K562 (cell line): ENCODE data around the gene NR3C2. TPM values are rescaled to one million over a fixed set of nuclear protein-coding genes. Genes with fewer than 3 reads are reported as not detected.

ENCODE experiments used
- ATAC-seq: fragments of 200-7000 bp; cut with Tn5 transposase; 3 replicates; pipeline ENCODE4 v1.9.1; 2020; ENCODE audit warnings: moderate library complexity
- BruUV-seq: library from RNA; stranded (reverse); fragments of 400-500 nt; replicated peaks from 2 replicates; lab custom pipeline; 2021; lab: Mats Ljungman, UMichigan
- CTCF ChIA-PET: fragments of 300-600 bp; formaldehyde crosslinking; extraction: SDS; loops from one replicate; lab custom pipeline; 2021; ENCODE audit warnings: low intra/inter-chr PET ratio; lab: Yijun Ruan, JAX
- POLR2A ChIA-PET: fragments of 300-600, 350-650 bp; sonication (Branson Sonifier 250); formaldehyde crosslinking; extraction: SDS; loops from one replicate; lab custom pipeline; 2021; ENCODE audit warnings: antibody characterized with exemption, inconsistent platforms; lab: Yijun Ruan, JAX
- DNase-seq, 4 experiments: peaks; one replicate each; pipeline versions ENCODE4 v3.0.0 to v3.0.0-alpha.2; 2011 to 2018; ENCODE audit warnings: low spot score in 3 of 4, mixed read lengths in 3 of 4; ENCODE audit errors: extremely low read depth in 1 of 4
- FAIRE-seq: peaks from 2 replicates; lab custom pipeline; 2011; peaks lifted over from hg19 to GRCh38; lab: Jason Lieb, UNC
- H2AFZ ChIP-seq: 2 replicates; pipeline ENCODE4 v1.6.0; 2011; ENCODE audit warnings: low read depth, low read length, control low read depth, inconsistent platforms
- H3K27ac ChIP-seq: fragments of 200-600 bp; 3 replicates; pipeline ENCODE4 v1.8.0; 2011; ENCODE audit warnings: low read depth, mild to moderate bottlenecking, control low read depth, inconsistent platforms, low read length, moderate library complexity, mixed read lengths; ENCODE audit errors: extremely low read depth
- H3K27me3 ChIP-seq, 2 experiments: fragments of 300-600 bp in 1 of 2; 2 replicates in 1 of 2; 3 replicates in 1 of 2; pipeline versions ENCODE4 v1.6.0 to v1.8.0; 2011; ENCODE audit warnings: inconsistent platforms in 2 of 2, low read length in 2 of 2, mild to moderate bottlenecking in 1 of 2, mixed read lengths in 1 of 2, moderate library complexity in 1 of 2; ENCODE audit not compliant: control insufficient read depth in 2 of 2, insufficient read depth in 2 of 2
- H3K36me3 ChIP-seq: fragments of 300-600 bp; 3 replicates; pipeline ENCODE4 v1.8.0; 2011; ENCODE audit warnings: mild to moderate bottlenecking, low read length, inconsistent platforms; ENCODE audit not compliant: control insufficient read depth, insufficient read depth
- H3K4me1 ChIP-seq, 2 experiments: fragments of 200-600 bp in 1 of 2; replicated peaks in 1 of 2; 2 replicates in 1 of 2; 3 replicates in 1 of 2; pipeline versions ENCODE4 v1.5.1 to v1.8.0; 2011; ENCODE audit warnings: inconsistent platforms in 2 of 2, low read length in 2 of 2, mild to moderate bottlenecking in 1 of 2, mixed read lengths in 1 of 2, moderate library complexity in 1 of 2; ENCODE audit not compliant: control insufficient read depth in 2 of 2, insufficient read depth in 2 of 2
- H3K4me2 ChIP-seq: 2 replicates; pipeline ENCODE4 v1.6.1; 2011; ENCODE audit warnings: low read length, control low read depth, inconsistent platforms, mixed read lengths; ENCODE audit not compliant: insufficient read depth
- H3K4me3 ChIP-seq: fragments of 200-600 bp; sonication (generic), shearing (Covaris generic); 2 replicates; pipeline ENCODE4 v1.5.1; 2016; ENCODE audit warnings: control low read depth, inconsistent platforms
- H3K79me2 ChIP-seq: fragments of 200-600 bp; 3 replicates; pipeline ENCODE4 v1.8.0; 2011; ENCODE audit warnings: low read length, inconsistent platforms; ENCODE audit not compliant: control insufficient read depth, insufficient read depth
- H3K9ac ChIP-seq, 2 experiments: 2 replicates each; pipeline versions ENCODE4 v1.6.0 to v1.6.1; 2011; ENCODE audit warnings: low read depth in 2 of 2, low read length in 2 of 2, control low read depth in 1 of 2, inconsistent platforms in 1 of 2, mild to moderate bottlenecking in 1 of 2, mixed read lengths in 1 of 2; ENCODE audit not compliant: insufficient read depth in 1 of 2
- H3K9me1 ChIP-seq: one replicate; pipeline ENCODE4 v1.6.0; 2011; ENCODE audit warnings: inconsistent platforms, mild to moderate bottlenecking, low read length, moderate library complexity; ENCODE audit not compliant: control insufficient read depth, insufficient read depth
- H3K9me3 ChIP-seq: replicated peaks from 2 replicates; pipeline ENCODE4 v1.5.1; 2011; ENCODE audit warnings: low read depth, low read length, inconsistent platforms; ENCODE audit not compliant: control insufficient read depth, insufficient read depth
- H4K20me1 ChIP-seq: replicated peaks from 2 replicates; pipeline ENCODE4 v1.6.1; 2011; ENCODE audit warnings: low read length, inconsistent platforms, mixed read lengths; ENCODE audit not compliant: control insufficient read depth, insufficient read depth
- C11orf30 ChIP-seq: fragments of 450-650 bp; IDR thresholded peaks from 2 replicates; pipeline ENCODE4 v1.6.1; 2016; ENCODE audit warnings: low read depth, mild to moderate bottlenecking
- EGR1 ChIP-seq: fragments of 450-650 bp; conservative IDR thresholded peaks from 2 replicates; pipeline ENCODE4 v1.6.1; 2017; ENCODE audit warnings: mild to moderate bottlenecking
- KLF10 ChIP-seq: fragments of 250-450 bp; sonication (Bioruptor Pico); IDR thresholded peaks from 2 replicates; pipeline ENCODE4 v1.6.1; 2021; ENCODE audit warnings: matching md5 sums
- MAFF ChIP-seq: IDR thresholded peaks from 2 replicates; pipeline ENCODE4 v1.6.1; 2012; ENCODE audit warnings: low read length, improper control_type of control experiment
- MAFG ChIP-seq: fragments of 450-650 bp; conservative IDR thresholded peaks from 2 replicates; pipeline ENCODE4 v1.6.1; 2016; ENCODE audit warnings: missing genetic modification characterization, missing compliant biosample characterization
- MAFK ChIP-seq: IDR thresholded peaks from 2 replicates; pipeline ENCODE4 v1.6.1; 2011; ENCODE audit warnings: low read length, improper control_type of control experiment
- MAZ ChIP-seq, 2 experiments: fragments of 450-650 bp in 1 of 2; sonication (generic) in 1 of 2; formaldehyde crosslinking; IDR thresholded peaks in 1 of 2; conservative IDR thresholded peaks in 1 of 2; 2 replicates each; pipeline versions ENCODE4 v1.4.0 to v1.5.0; 2020; ENCODE audit warnings: mild to moderate bottlenecking in 1 of 2, missing genetic modification reagents in 1 of 2
- NR4A1 ChIP-seq, 2 experiments: fragments of 250-450 bp in 1 of 2; fragments of 450-650 bp in 1 of 2; sonication (Bioruptor Pico) in 1 of 2; IDR thresholded peaks; 2 replicates each; pipeline versions ENCODE4 v1.4.0 to v1.6.1; 2016 to 2020; ENCODE audit warnings: mild to moderate bottlenecking in 2 of 2, missing compliant biosample characterization in 1 of 2, missing genetic modification characterization in 1 of 2, moderate library complexity in 1 of 2
- RB1 ChIP-seq: fragments of 450-650 bp; IDR thresholded peaks from 2 replicates; pipeline ENCODE4 v1.6.1; 2017; ENCODE audit warnings: low read depth, mild to moderate bottlenecking
- RBM34 ChIP-seq: fragments of 200-400 bp; formaldehyde crosslinking; IDR thresholded peaks from 2 replicates; pipeline ENCODE4 v1.6.1; 2018; ENCODE audit warnings: low read length, borderline replicate concordance; ENCODE audit not compliant: insufficient read depth
- RFX5 ChIP-seq: IDR thresholded peaks from 2 replicates; pipeline ENCODE4 v1.6.1; 2011; ENCODE audit warnings: low read depth, mild to moderate bottlenecking, improper control_type of control experiment, low read length
- SMARCA4 ChIP-seq: fragments of 450-650 bp; IDR thresholded peaks from 2 replicates; pipeline ENCODE4 v1.6.1; 2016
- TFAM ChIP-seq: fragments of 250-450 bp; sonication (Bioruptor Pico); conservative IDR thresholded peaks from 2 replicates; pipeline ENCODE4 v1.5.0; 2021; ENCODE audit warnings: mild to moderate bottlenecking, moderate library complexity
- THRAP3 ChIP-seq: fragments of 450-650 bp; IDR thresholded peaks from 2 replicates; pipeline ENCODE4 v1.6.1; 2016; ENCODE audit warnings: mild to moderate bottlenecking, inconsistent platforms, borderline replicate concordance
- ZNF316 ChIP-seq: fragments of 450-650 bp; IDR thresholded peaks from 2 replicates; pipeline ENCODE4 v1.6.1; 2016
- WGBS: fragments of 100-300 bp; shearing (Covaris generic); methylation state at CpG from one replicate; pipeline ENCODE4 v1.1.6; 2016; ENCODE audit warnings: low coverage, mixed read lengths; ENCODE audit not compliant: insufficient coverage; ENCODE audit errors: missing lambda C conversion rate; 5-methylcytosine and 5-hydroxymethylcytosine counted together
- in situ Hi-C: fragments of 300-500 bp; cut with MboI; formaldehyde crosslinking; loops from 4 replicates; pipeline ENCODE4 v1.15.0; 2018; ENCODE audit warnings: inconsistent platforms, mixed read lengths
- intact Hi-C: fragments of 100-400 bp; cut with micrococcal nuclease; formaldehyde crosslinking; loops from 2 replicates; pipeline ENCODE4 v1.14.2; 2022
- polyA plus RNA-seq, 8 experiments: library from polyadenylated mRNA; depleted of rRNA in 4 of 8; stranded (reverse) in 5 of 8; unstranded in 3 of 8; fragments of >200 nt; fragmentation: Nextera tagmentation in 2 of 8; fragmentation: Illumina TruSeq in 1 of 8; extraction: Ambion mirVana in 2 of 8; extraction: Trizol in 1 of 8; gene quantifications; 2 replicates each; pipeline versions ENCODE4 v1.2.1 to v1.2.3, GENCODE V29; 2011 to 2014; ENCODE audit warnings: inconsistent platforms in 1 of 8, missing spikeins in 1 of 8
- total RNA-seq, 7 experiments: library from RNA; depleted of rRNA in 6 of 7; stranded (reverse); fragments of >200 nt in 6 of 7; fragmentation: Illumina TruSeq in 2 of 7; extraction: Trizol in 2 of 7; gene quantifications; 2 replicates each; pipeline versions ENCODE4 v1.2.1 to v1.2.3, GENCODE V29; 2011 to 2021; ENCODE audit warnings: low replicate concordance in 1 of 7
- TF ChIP-seq, protein P1 (sequence below): fragments of 450-650 bp; formaldehyde crosslinking; IDR thresholded peaks from 2 replicates; pipeline ENCODE4 v1.4.0; 2020; ENCODE audit warnings: mild to moderate bottlenecking

Gene NR3C2
- total and polyA plus RNA-seq, 9 of the 15 experiments (the other 6 are each of a cell fraction or from before 2014, with no cell fraction given) = 0.01 to 0.28 (median 0.16) TPM; not detected in 2

- 0% methylated on average over 5 of the region's 5 CpGs for WGBS
- POLR2A ChIA-PET = no interaction called here
- Histone ChIP-seq H3K36me3 (no peaks in the 10 kb centered on the region), H4K20me1 (no peaks in the 10 kb centered on the region), H3K4me2 (no peak overlapping the region), H3K27me3 (no peaks in the 10 kb centered on the region), H3K9me1 (no peaks in the 10 kb centered on the region), H3K27ac (no peak overlapping the region), H3K79me2 (no peaks in the 10 kb centered on the region), H3K9ac (no peak overlapping the region), H3K4me3 (no peak overlapping the region), H3K9me3 (no peaks in the 10 kb centered on the region), H3K4me1 (no peaks in the 10 kb centered on the region), H2AFZ (no peak overlapping the region)
- TF ChIP-seq RBM34 (no peak), MAFG (tag) (peak; percentile 67; the same call in 1 of the 2 replicates), KLF10 (CRISPR knock-in tag) (no peak), TFAM (CRISPR knock-in tag) (no peak), NR4A1 (CRISPR knock-in tag; IDR thresholded peaks at IDR 0.05) (no peak), NR4A1 (tag; IDR thresholded peaks at IDR 0.05) (no peak), ZNF316 (peak; percentile 84), RB1 (no peak), C11orf30 (peak; percentile 76), SMARCA4 (no peak), EGR1 (peak; percentile 26; the same call in 1 of the 2 replicates), MAZ (CRISPR knock-in tag; conservative IDR thresholded peaks at IDR 0.05 in 1 of 2, IDR thresholded peaks at IDR 0.05 in 1 of 2) (no peak), THRAP3 (no peak), RFX5 (no peak), MAFK (peak; percentile 69), MAFF (peak; percentile 67)
- TF ChIP-seq, protein P1, sequence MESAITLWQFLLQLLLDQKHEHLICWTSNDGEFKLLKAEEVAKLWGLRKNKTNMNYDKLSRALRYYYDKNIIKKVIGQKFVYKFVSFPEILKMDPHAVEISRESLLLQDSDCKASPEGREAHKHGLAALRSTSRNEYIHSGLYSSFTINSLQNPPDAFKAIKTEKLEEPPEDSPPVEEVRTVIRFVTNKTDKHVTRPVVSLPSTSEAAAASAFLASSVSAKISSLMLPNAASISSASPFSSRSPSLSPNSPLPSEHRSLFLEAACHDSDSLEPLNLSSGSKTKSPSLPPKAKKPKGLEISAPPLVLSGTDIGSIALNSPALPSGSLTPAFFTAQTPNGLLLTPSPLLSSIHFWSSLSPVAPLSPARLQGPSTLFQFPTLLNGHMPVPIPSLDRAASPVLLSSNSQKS (CRISPR knock-in tag) = no peak
- no TSS peak for BruUV-seq
- intact Hi-C loops = no loop called here
- CTCF ChIA-PET = no interaction called here
- FAIRE-seq (no peak), DNase-seq (peak in 2 of 4 experiments; percentile 2 to 4), ATAC-seq (no peak)
- in situ Hi-C loops = no loop called here
Measured at GRCh38 chr4:148173397-148174017, 268.7 kb downstream of the NR3C2 start.
